Measurements from ENCODE around the gene BEND4.

BEND4 gene

DNA sequence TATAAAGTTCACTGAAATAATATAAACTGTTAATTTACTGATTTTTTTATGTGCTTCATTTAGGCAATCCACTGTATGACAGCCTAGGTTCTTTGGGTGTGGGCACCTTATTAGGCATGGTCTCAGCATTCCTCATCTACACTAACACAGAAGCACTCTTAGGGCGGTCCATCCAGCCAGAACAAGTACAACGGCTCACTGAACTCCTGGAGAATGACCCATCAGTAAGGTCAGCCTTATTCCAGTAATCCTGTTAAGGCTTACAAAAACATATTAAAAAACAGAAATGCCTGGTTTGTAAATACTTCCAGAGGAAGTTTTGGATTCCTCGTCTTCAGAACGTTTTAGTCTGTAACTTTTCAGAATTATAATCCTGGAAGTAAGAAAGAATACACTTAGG is 82.0 kb downstream of the BEND4 start:
- no peak for DNase-seq (ENCODE audit: low read depth)
- no peak for TF ChIP-seq CTCF (IDR thresholded peaks at IDR 0.05; ENCODE audit: insufficient read depth, low read depth, low read length, missing control alignments)
- no peak overlapping the region for H3K4me3 ChIP-seq (ENCODE audit: low read length)

DNA sequence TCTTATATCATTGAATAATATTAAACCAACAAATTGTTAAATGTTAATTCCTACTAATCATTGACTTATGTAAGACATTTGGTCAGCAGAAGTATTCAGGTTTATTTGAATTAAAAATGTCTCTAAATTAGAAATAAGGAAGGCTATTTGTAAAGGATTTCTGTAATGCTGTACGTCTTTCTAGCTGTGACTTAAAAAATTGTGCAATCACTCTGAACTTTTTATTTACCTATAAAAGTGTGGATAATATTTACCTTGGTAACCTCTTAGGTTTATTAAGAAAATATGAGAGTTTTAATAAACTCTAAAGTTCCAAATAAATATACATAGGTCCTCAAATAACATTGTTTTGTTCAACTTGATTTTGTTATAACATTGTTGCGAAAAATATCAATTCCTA is 85.2 kb downstream of the BEND4 start:
- no peak for DNase-seq (ENCODE audit: low read depth)
- no peak for TF ChIP-seq CTCF (IDR thresholded peaks at IDR 0.05; ENCODE audit: insufficient read depth, low read depth, low read length, missing control alignments)
- H3K4me3 ChIP-seq (ENCODE audit: low read length) = no peak overlapping the region

DNA sequence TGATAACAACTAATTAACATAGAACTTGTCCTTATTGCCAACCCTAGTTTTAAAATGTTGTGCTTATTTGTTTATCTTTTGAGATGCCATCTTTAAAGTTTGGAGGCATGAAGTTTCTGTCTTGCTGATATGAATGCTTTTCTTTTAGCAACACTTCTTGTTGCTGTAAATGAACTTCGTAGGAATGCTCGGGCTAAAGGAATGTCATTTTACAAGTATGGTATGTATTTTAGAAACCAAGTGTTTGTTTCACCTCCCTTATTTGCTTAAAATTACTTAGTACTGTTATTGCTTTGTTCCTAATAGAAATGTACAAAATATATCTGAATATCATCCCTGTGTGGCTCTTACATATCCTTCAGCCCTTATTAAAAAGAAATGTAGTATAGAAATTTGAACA is 86.1 kb downstream of the BEND4 start:
- no peak overlapping the region for H3K4me3 ChIP-seq (ENCODE audit: low read length)
- DNase-seq (ENCODE audit: low read depth) = no peak
- TF ChIP-seq CTCF (IDR thresholded peaks at IDR 0.05; ENCODE audit: insufficient read depth, low read depth, low read length, missing control alignments) = no peak

All from epithelial cell of esophagus (primary cell).